NCI-H460 (cell line): ENCODE measurements around the gene INF2. TPM values are rescaled to one million over a fixed set of nuclear protein-coding genes. Genes with fewer than 3 reads are reported as not detected.
A peak's percentile ranks its signal among the peaks of the same experiment; 100 is the strongest.
"Not testable (repeated sequence)": the region's sequence is repeated elsewhere in the genome, so short reads cannot be mapped to it uniquely, and the experiment has no call there.

Experiments used
- DNase-seq: peaks from one replicate; pipeline ENCODE4 v3.0.0-alpha.2; 2016; ENCODE audit warnings: low read depth; ENCODE audit errors: extremely low read depth
- total RNA-seq: library from RNA; depleted of rRNA; stranded (reverse); fragments of >200 nt; shearing (Covaris generic); gene quantifications from 2 replicates; pipeline ENCODE4 v1.2.3, GENCODE V29; 2014

The INF2 gene
- total RNA-seq, 1 experiment from 2014 or later: 61.3 TPM

DNA sequence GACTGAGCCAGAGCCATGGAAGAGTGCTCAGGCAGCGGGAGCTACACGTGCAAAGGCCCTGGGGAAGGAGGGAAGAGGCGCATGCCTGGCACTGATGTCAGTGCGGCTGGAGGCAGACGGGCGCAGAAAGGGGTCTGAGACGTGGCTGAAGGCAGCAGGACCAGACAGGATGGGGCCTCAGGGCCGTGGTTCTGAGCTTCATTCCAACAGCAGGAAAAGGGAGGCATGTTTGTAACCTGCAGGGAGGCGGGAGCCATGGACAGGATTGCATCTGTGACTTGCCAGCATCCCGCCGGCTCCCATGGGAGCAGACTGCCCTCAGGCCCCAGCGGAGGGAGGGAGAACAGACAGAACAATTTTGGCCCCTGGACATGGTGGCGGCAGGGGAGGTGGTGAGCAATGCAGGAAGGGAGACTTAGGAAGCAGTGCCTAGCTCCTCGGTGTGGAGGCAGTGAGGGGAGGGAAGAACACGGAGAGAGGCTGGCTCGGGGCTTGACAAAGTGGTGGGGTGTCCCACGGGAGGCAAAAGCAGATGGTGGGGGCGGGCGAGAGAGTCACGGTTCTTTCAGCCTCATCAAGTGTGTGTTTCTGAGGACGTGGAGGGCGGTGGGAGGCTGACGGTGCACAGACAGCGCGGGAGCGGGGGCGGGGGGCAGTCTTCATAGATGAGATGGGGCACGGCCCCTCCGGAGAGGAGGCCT, 33.3 kb upstream of the INF2 start:
- no peak for DNase-seq

DNA sequence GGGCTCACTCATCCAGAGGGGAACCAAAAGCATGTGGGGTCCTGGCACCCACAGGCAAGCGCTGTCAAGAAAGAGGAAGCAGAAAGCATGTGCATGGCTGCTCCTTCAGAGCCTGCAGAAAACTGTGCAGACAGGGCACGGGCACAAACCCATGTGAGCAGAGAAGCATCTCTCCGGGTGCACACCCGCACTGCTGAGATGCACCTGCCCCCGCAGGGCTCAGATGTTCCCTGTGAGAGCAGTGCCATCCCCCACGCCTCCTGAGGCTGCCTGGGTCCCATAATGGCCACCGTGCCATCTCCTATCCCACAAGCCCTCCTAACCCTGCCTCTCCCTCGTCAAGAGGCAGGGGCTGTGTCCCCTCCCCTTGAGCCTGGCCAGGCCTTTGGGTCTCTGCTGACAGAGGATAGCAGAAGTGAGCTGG, 32.3 kb upstream of the INF2 start:
- DNase-seq: no peak

DNA sequence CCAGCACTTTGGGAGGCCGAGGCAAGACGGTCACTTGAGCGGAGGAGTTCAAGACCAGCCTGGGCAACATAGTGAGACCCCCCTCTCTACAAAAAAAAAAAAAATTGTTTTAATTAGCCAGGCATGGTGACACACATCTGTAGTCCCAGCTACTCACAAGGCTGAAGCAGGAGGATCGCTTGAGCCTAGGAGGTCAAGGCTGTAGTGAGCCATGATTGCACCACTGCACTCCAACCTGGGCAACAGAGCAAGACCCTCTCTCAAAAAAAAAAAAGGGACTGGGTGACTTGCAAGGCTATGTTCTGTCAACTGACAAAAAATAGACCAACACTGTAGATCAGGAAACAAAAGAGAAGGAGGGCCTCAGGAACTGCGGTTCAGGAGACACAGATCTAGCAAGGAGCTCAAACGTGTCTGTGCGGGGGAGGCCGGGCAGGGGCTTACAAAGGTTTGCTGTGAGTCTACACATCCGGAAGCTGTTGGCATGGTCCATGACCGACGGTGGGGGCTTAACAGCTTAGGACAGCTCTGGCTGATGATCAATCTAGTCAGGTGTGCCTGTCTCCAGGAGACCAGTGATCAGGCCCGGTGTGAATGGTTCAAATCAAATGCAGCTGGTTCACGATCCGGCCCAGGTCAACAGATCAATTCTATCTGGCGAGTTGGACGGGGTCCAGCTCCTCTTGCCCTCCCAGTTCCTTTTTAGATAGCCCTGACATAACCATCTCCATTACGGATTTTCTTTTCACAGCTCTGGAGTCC, 31.7 kb upstream of the INF2 start:
- DNase-seq: no peak

DNA sequence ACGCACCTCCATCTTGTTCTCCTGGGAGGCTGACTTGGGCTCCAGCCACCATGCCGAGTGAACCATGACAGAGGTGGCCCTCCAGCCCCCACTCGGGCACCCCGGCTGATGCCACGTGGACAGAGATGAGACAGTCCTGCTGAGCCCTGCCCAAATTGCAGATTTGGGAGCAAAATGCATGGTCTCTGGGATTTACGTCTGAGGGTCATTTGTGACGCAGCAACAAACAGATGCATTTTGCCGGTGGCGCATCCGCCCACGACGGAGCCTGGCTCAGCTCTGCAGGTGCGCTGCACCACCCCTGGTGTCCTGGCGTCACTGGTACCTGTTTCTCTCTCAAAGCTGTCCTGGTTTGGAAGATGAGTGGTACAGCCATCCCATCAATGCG, 31.1 kb upstream of the INF2 start:
- no peak for DNase-seq

DNA sequence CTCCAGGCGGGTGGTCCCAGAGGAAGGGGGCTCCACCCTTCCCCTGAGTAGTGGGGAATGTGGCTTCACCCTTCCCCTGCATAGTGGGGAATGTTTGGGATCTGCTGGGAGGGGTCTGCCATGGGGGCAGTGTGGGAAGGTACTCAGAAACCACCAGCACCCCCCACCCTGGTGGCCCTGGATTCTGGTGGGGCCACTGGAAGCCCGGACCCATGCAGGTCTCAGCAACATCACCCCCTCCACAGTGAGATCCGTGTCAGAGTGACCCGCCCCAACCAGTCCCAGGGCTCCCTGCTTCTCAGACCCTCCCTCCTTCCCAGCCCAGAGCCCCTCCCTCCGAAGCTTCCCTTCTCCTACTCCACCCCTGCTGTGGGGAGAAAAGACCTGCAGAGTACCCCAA, 30.3 kb upstream of the INF2 start:
- DNase-seq: no peak

DNA sequence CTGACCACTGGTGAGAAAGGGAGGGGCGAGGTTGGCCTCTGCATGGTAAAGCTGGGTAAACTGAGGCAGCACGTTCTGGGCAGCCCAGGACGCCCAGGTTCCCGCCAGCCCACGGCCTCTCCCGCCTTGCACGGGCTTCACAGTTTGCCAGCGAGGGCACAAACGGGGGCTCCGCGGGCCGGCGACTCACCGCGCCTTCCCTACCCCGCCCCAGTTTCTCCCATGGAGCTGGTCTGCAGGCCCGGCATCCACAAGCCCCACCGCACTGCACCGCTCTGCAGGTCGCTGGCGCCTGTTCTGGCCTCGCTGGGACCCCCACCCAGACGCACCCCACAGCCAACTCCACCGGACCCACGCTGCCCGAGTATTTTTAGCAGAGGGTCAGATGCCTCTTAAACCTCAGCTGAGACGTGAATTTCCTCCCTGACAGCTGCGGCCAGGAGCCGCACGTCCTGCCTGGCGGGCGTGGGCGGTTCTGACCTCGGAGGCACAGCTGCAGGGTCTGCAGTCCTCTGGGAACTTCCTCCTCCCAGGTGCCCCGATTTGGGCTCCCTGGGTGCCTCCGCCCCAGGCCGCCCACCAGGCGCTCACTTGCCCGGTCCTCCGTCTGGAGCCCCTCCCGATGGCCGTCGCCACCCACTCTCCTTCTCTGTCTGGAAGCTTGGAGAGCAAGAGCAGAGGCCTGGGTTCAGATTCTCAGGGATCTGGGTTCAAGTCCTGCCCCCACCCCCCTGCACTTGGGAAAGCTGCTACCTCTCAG, 29.5 kb upstream of the INF2 start:
- DNase-seq: no peak

DNA sequence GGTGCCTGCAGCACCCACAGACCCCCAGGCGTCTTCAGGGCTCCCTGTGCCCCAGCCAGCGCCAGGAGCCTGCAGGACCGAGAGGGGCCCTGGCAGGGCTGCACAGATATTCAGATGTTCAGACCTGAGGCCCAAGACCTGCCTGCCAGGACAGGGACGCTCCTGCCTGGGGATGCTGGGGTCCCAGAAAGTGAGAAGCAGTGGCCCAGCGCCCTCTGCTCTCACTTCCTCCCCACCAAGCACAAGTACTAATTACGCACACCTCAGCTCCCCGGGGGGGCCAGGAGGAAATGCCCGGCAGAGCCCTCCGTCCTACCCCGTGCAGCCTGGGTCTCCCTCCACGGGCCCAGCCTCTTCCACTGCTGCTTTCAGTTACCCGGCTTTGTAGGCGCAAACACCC, 28.8 kb upstream of the INF2 start:
- DNase-seq: no peak

DNA sequence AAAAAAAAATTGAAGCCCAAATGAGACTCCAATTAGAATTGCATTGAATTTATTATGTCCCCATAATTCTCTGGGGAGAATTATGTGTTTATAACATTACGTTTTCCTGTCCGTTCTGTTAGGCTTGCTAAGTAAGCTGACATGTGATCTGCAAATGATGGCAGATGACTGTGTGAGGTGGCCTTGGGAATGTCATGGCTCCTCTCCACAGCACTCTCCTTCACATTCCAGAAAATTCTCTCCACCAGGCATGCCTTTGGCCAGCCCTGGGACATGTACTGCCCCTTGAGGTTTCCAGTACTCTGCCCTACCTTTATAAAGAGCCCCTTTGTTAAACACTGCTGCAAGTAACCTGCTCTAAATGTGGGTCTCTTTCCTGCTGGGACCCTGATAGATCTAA, 28.3 kb upstream of the INF2 start:
- DNase-seq: no peak

DNA sequence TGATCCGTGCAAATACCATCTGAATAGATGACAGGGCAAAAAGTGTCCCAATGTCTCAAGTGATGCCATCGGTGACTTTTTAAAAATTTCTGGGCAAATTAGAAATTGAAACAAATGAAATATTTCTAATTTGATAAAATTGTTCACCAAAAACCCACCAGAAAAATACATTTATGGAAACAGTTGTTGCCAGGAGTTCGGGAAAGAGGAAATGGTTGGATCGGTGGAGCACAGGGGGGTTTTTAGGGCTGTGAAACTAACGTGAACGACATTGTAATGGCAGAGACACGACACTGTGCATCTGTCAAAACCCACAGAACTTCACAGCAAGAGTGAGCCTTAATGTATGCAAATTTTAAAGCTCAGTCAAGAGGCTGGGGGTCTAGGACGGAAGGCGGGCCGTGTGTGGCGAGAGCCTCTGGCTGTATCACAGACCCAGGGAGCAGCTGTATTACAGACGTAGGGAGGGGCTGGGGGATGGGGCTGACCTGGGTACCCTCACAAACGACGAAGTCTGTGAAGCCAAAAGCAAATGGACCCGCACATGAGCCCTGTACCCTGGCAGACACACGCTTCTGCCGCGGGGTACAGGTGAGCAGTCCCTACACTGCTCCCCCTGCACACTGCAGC, 27.8 kb upstream of the INF2 start:
- not testable (repeated sequence) for DNase-seq

DNA sequence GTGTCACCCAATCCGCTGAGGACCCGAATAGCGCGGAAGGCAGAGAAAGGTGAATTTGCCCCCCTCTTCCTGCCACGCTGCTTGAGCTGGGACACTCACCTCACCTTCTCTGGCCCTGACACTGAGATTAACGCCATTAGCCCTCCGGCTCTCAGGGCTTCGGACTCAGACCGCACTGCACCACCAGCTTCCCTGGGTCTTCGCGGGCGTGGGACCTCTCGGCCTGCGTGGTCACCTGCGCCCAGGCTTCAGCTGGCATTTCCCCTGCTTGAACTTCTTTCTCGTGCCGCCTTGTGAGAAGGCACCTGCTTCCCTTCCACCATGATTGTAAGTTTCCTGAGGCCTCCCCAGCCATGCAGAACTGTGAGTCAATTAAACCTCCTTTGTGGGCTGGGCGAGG, 26.9 kb upstream of the INF2 start:
- not testable (repeated sequence) for DNase-seq

DNA sequence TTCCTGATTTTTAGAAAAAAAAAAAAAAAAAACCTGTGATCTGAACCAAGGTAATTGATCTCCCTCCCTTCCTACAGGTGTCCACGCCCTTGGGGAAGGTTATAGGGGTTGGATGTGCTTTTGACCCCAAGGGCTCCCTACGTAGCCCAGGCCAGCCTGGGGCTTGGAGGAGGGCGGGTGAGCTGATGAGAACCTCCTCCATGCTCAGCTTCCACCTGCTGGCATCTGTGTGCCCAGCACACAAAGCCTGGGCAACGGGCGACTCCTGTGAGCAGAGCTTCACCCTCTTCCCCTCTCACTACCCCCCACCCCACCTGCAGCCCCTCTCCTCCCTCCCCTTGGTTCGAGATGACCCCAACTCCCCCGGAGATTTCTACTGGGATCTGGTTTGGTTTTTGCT, 25.3 kb upstream of the INF2 start:
- DNase-seq: no peak

DNA sequence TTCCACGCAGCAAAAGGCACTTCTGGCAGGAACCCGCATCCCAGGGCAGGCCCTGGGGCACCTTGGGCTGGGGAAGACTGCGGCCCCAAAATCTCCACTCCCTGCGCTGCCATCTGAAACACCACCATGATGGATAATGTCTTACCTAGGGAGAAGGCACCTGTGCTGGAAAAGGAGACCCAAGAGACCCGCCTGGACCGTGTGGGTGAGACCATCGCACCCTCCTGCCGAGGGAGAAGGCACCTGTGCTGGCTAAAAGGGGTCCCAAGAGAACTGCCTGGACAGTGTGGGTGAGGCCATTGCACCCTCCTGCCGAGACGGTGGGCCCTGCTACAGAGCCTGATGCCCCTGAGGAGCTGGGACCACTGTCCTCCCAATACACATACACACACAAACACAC, 24.8 kb upstream of the INF2 start:
- no peak for DNase-seq

DNA sequence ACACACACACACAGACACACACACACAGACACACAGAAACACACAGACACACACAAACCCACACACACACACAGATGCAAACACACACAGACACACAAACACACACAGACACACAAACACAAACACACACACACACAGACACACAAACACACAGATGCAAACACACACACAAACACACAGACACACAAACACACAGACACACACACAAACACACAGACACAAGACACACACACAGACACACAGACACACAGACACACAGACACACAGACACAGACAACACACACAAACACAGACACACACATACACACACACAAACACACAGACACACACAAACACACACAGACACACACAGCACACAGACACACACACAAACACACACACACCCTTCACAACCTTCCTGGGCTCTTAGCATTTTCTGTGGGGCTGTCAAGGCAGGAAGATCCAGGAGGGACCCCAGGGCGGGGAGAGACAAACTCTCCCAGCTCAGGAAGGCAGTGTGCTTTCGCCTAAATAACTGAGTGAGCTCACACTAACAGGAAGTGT, 24.2 kb upstream of the INF2 start:
- DNase-seq: no peak

DNA sequence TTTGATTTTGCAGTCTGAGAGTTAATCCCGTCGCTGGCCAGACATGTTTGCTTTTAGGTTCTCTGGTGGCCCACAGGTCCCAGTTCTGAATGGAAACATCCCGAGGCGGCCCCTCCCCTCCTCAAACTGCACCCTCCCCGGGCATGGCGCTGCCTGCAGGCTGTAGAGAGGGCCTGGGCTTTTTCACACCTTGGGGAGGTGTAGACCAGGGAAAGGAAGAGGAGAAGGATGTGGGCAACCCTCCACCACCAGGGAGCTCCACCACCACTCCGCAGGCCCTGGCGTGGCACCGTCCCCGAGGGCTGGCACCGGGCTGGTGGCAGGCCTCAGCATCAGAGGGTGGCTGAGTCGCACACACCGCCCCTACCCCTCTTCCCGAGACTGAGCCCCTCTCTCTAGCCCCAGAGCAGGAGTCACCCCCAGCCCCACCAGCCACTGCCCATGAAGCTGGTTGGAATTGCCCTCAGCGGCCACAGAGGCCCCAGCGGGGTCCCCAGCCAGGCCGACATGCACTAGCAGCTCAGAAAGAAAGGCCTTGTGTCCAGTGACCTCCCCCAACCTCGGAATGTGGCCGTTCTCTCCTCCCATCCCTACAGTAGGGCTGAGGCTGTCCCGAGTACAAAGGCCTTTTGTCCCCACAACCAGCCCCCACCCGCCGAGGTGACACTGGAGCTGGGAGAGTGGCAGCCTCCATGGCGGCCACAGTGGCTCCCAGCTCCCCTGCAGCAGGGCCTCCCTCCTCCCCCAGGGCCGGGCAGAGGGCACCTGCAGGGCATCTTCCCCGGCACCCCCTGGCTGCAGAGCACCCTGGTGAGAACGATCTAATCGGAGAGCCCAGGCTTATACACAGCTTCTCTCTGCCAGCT, 23.5 kb upstream of the INF2 start:
- DNase-seq: peak; percentile 76

DNA sequence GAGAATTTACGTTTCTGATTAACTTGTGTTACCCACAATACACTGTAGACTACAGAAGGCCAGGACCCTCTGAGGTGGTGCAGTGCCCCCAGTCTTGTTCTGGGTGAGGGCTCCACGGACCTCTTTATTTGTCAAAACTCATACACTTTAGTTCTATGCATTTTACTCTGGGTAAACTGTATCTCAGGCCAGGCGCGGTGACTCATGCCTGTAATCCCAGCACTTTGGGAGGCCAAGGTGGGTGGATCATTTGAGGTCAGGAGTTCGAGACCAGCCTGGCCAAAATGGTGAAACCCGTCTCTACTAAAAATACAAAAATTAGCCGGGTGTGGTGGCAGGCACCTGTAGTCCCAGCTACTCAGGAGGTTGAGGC, 22.9 kb upstream of the INF2 start:
- DNase-seq: not testable (repeated sequence)

DNA sequence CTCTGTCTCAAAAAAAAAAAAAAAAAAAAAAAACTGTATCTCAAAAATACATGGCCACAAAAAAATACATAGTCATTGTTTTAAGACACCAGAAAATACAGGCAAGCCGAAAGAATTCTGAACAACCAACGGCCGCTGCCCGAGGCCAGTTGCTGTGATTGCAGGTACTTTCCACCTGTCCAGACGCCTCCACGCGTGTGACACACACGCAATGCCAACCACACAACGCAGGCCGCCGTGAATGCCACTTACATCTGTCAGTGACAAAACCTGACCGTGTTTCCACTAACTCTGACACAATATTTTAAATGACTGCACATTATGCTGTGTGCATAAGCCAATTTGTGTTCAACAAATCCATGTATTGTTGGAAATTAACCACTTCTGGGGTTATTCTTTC, 22.4 kb upstream of the INF2 start:
- DNase-seq: no peak

DNA sequence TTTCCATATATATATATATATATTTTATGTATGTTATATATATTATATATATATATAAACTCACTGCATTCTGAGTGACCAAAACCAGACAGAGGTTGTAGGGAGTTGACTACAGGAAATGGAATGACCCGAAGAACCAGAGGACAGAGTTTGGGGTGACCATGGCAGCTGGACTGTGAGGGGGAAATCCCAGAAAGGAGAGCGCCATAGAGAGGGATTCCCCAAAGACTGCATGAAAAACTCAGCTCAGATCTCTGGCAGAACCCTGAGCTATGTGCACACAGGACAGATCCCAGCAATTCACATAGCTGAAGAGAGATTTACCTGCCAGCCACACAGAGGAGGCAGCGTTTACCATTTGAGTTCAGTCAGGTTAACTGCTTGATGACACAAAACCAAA, 19.7 kb upstream of the INF2 start:
- no peak for DNase-seq

DNA sequence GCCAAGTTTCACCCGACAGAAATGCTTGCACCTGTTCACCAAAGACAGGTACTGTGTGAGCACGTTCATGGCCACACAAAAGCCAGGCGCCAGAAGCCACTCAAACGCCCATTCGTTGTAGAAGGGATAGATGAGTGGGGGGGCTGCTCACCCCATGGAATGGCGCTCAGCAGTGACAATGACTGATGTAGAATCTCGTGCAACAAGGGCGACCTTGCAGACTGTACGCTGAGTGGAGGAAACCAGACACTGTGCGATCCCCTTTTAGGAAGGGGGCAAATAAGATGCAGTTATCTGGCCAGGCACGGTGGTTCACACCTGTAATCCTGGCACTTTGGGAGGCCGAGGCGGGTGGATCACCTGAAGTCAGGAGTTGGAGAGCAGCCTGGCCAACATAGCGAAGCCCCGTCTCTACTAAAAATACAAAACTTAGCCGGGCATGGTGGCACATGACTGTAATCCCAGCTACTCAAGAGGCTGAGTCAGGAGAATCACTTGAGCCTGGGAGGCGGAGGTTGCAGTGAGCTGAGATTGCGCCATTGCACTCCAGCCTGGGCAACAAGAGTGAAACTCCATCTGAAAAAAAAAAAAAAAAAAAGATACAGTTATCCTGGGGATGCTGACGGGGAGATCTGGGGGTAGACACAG, 18.0 kb upstream of the INF2 start:
- not testable (repeated sequence) for DNase-seq

DNA sequence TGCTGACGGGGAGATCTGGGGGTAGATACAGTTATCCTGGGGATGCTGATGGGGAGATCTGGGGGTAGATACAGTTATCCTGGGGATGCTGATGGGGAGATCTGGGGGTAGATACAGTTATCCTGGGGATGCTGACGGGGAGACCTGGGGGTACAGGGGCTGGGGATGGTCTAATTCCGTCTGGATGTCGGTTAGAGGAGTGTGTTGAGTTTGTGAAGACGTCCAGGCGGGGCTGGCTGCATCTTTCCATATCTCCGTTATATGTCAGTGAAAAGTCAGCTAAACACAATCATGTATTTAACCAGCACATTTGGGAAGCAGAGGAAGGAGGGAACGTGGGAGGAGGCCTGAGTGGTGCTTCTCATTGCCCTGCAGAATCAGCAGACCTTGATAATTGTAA, 17.3 kb upstream of the INF2 start:
- DNase-seq: not testable (repeated sequence)

DNA sequence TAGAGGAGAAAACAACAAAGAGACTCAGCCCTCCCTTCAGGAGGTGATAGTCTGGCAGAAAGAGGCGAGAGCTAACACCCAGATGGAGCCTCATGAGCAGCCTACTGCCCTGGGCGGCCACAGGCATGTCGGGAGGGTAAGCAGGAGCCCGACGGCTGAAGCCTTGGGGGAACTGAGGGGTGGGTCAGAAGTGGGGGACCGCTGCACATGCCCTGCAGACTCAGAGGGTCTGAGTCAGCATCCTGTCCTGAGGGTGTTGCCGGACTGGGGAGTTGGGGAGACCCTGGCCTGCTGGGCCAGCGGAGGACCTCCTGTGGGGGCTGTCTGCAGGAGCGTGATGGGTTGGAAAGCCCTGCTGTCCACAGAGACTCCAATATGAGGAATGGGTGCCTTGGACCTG, 15.9 kb upstream of the INF2 start:
- DNase-seq: no peak
